Measurements from ENCODE around the gene IGF1. TPM values are rescaled to one million over a fixed set of nuclear protein-coding genes. Genes with fewer than 3 reads are reported as not detected.

Gene IGF1
- total and polyA plus RNA-seq, 2 experiments from 2014 or later, result 2.3 to 2.9 TPM

GRCh38 chr12:102462795-102463465 lies 17.4 kb downstream of the IGF1 start:
- TF ChIP-seq EZH2 (IDR thresholded peaks at IDR 0.05; ENCODE audit: insufficient read depth, poor library complexity, severe bottlenecking) (no peak), EZH2phosphoT487 (IDR thresholded peaks at IDR 0.05; ENCODE audit: insufficient read depth, low read depth) (no peak)
- Histone ChIP-seq H3K9me3 (ENCODE audit: low read depth) (no peaks in the 10 kb centered on the region), H4K20me1 (ENCODE audit: insufficient read depth) (no peaks in the 10 kb centered on the region), H3K36me3 (ENCODE audit: low read depth) (no peaks in the 10 kb centered on the region), H3K9ac (peak overlapping the region; percentile 23; the same call in 1 of the 2 replicates), H3K4me3 (no peak overlapping the region), H3K27me3 (replicated peaks; ENCODE audit: insufficient read depth) (no peaks in the 10 kb centered on the region), H2AFZ (no peak overlapping the region), H3F3A (ENCODE audit: insufficient read depth) (peaks cover 22% of the 10 kb centered on the region), H3K4me2 (ENCODE audit: unreplicated experiment) (peak overlapping the region; percentile 30), H3K9me2 (ENCODE audit: insufficient read depth) (no peaks in the 10 kb centered on the region), H3K79me2 (ENCODE audit: insufficient read depth) (no peaks in the 10 kb centered on the region), H3K27ac (peak overlapping the region; percentile 69), H3K4me1 (ENCODE audit: insufficient read depth) (peaks cover 30% of the 10 kb centered on the region)
- peak; percentile 84 for DNase-seq
- WGBS, 2 experiments (ENCODE audit: low coverage in 1 of 2, low lambda C conversion rate in 2 of 2, missing lambda C conversion rate in 2 of 2), result 26% methylated on average over 8 of the region's 8 CpGs
- in situ Hi-C loops (cut with MboI), result no loop called here

DNA sequence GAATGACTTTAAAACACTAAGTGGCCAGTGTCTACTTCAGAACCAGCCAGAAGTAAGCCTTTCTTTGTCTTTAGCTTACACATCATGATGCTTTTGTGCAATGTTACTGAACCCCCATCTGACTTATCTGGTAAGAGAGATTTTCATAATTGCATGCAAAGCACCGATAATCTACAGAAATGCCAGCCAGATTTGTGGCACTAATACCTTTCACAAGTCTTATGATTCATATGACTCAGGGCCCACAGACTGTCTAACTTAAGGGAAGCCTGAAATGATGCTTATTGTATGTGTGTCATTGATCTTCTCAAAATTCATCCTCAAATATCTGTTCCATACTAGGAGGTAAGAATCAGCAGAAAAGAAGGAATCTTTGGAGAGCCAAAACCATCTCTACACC lies 18.0 kb downstream of the IGF1 start:
- H3K4me3 ChIP-seq, result no peak overlapping the region

DNA sequence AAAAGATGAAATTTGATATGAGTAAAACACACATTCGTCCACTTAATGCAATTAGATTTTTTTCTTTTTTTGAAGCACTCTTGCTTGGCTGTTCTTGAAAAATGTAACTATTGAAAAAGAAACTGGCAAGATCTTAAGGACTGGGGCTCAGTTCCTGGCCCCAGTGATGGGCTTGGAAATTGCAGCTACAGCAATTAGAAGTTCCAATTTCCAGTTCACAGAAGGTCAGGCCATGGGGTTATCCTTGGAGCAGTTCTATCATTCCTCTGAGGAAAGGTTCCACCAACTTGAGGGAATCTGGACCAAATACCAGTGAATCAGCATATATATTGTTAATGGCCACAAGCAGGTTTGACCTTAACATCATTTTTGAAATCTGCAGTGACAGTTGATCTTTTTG lies 18.9 kb downstream of the IGF1 start:
- no peaks in the 10 kb centered on the region for H3K9me3 ChIP-seq (ENCODE audit: low read depth)
- H3K27ac ChIP-seq, result peak overlapping the region; percentile 69; the same call in 1 of the 2 replicates
- DNase-seq, result no peak
- no peaks in the 10 kb centered on the region; the same call in 1 of the 2 replicates for H3K9me2 ChIP-seq (ENCODE audit: insufficient read depth)
- H2AFZ ChIP-seq, result no peak overlapping the region
- H3K4me3 ChIP-seq, result no peak overlapping the region
- in situ Hi-C loops (cut with MboI), result no loop called here
- 35 to 42% methylated on average over 1 of the region's 1 CpG for WGBS, 2 experiments (ENCODE audit: low coverage in 1 of 2, low lambda C conversion rate in 2 of 2, missing lambda C conversion rate in 2 of 2)
- H3K79me2 ChIP-seq (ENCODE audit: insufficient read depth), result no peaks in the 10 kb centered on the region
- no peaks in the 10 kb centered on the region for H3K36me3 ChIP-seq (ENCODE audit: low read depth)
- peaks cover 22% of the 10 kb centered on the region for H3F3A ChIP-seq (ENCODE audit: insufficient read depth)
- no peak for TF ChIP-seq EZH2 (IDR thresholded peaks at IDR 0.05; ENCODE audit: insufficient read depth, poor library complexity, severe bottlenecking)
- TF ChIP-seq EZH2phosphoT487 (IDR thresholded peaks at IDR 0.05; ENCODE audit: insufficient read depth, low read depth), result no peak
- no peaks in the 10 kb centered on the region for H3K27me3 ChIP-seq (replicated peaks; ENCODE audit: insufficient read depth)
- H3K9ac ChIP-seq, result no peak overlapping the region
- peaks cover 30% of the 10 kb centered on the region for H3K4me1 ChIP-seq (ENCODE audit: insufficient read depth)
- no peaks in the 10 kb centered on the region for H4K20me1 ChIP-seq (ENCODE audit: insufficient read depth)
- H3K4me2 ChIP-seq (ENCODE audit: unreplicated experiment), result no peak overlapping the region

More for the DNA sequence above, 18.0 kb downstream of the IGF1 start:
- Histone ChIP-seq H3K4me2 (ENCODE audit: unreplicated experiment) (peak overlapping the region; percentile 30), H3K9me3 (ENCODE audit: low read depth) (no peaks in the 10 kb centered on the region), H3K27me3 (replicated peaks; ENCODE audit: insufficient read depth) (no peaks in the 10 kb centered on the region), H3K36me3 (ENCODE audit: low read depth) (no peaks in the 10 kb centered on the region), H3K27ac (peak overlapping the region; percentile 69), H3K9ac (peak overlapping the region; percentile 23; the same call in 1 of the 2 replicates), H4K20me1 (ENCODE audit: insufficient read depth) (no peaks in the 10 kb centered on the region), H3K4me1 (ENCODE audit: insufficient read depth) (peaks cover 30% of the 10 kb centered on the region), H3F3A (ENCODE audit: insufficient read depth) (peaks cover 22% of the 10 kb centered on the region), H3K79me2 (ENCODE audit: insufficient read depth) (no peaks in the 10 kb centered on the region), H3K9me2 (ENCODE audit: insufficient read depth) (no peaks in the 10 kb centered on the region), H2AFZ (no peak overlapping the region)
- peak; percentile 75 for DNase-seq
- in situ Hi-C loops (cut with MboI), result no loop called here
- TF ChIP-seq EZH2phosphoT487 (IDR thresholded peaks at IDR 0.05; ENCODE audit: insufficient read depth, low read depth), result no peak
- no peak for TF ChIP-seq EZH2 (IDR thresholded peaks at IDR 0.05; ENCODE audit: insufficient read depth, poor library complexity, severe bottlenecking)
- WGBS, 2 experiments (ENCODE audit: low coverage in 1 of 2, low lambda C conversion rate in 2 of 2, missing lambda C conversion rate in 2 of 2), result 30 to 44% methylated on average over 1 of the region's 1 CpG

DNA sequence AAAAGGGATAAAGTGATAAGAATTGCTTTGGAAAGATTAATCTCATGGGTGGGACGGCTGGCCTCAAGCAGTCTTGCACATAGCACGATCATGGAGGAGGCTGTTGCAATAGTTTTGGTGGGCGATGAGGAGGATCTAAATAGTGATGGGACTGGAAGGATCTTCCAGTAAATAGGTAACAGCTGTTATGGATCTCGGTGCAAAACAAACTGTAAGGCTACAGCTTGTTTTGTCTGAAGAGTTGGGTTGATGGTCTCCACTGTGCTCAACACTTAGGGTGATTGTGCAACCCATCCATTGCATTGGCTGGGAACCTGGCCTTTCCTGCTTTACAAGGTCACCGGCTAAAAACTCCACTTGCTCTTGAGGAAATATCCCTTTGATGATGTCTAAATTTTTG lies 21.0 kb downstream of the IGF1 start:
- Histone ChIP-seq H3F3A (ENCODE audit: insufficient read depth) (peaks cover 22% of the 10 kb centered on the region), H3K27me3 (replicated peaks; ENCODE audit: insufficient read depth) (no peaks in the 10 kb centered on the region), H2AFZ (no peak overlapping the region), H3K4me1 (ENCODE audit: insufficient read depth) (peaks cover 30% of the 10 kb centered on the region), H3K36me3 (ENCODE audit: low read depth) (no peaks in the 10 kb centered on the region), H3K4me3 (no peak overlapping the region), H3K27ac (no peak overlapping the region), H3K9me2 (ENCODE audit: insufficient read depth) (no peaks in the 10 kb centered on the region; the same call in 1 of the 2 replicates), H3K79me2 (ENCODE audit: insufficient read depth) (no peaks in the 10 kb centered on the region), H3K9ac (no peak overlapping the region), H3K9me3 (ENCODE audit: low read depth) (no peaks in the 10 kb centered on the region), H3K4me2 (ENCODE audit: unreplicated experiment) (no peak overlapping the region), H4K20me1 (ENCODE audit: insufficient read depth) (no peaks in the 10 kb centered on the region)
- in situ Hi-C loops (cut with MboI), result no loop called here
- no peak for DNase-seq
- no peak for TF ChIP-seq EZH2 (IDR thresholded peaks at IDR 0.05; ENCODE audit: insufficient read depth, poor library complexity, severe bottlenecking)
- TF ChIP-seq EZH2phosphoT487 (IDR thresholded peaks at IDR 0.05; ENCODE audit: insufficient read depth, low read depth), result no peak
- WGBS, 2 experiments (ENCODE audit: low coverage in 1 of 2, low lambda C conversion rate in 2 of 2, missing lambda C conversion rate in 2 of 2), result 56 to 63% methylated on average over 5 of the region's 5 CpGs
